Daoy (cell line): ENCODE measurements around the gene CRPPA. TPM values are rescaled to one million over a fixed set of nuclear protein-coding genes. Genes with fewer than 3 reads are reported as not detected.
"Not testable (repeated sequence)": the region's sequence is repeated elsewhere in the genome, so short reads cannot be mapped to it uniquely, and the experiment has no call there.

Experiments
- DNase-seq: peaks from one replicate; pipeline ENCODE4 v3.0.0-alpha.2; 2015; ENCODE audit warnings: low read depth
- total RNA-seq: library from RNA; depleted of rRNA; stranded (reverse); fragments of >200 nt; shearing (Covaris generic); gene quantifications from 2 replicates; pipeline ENCODE4 v1.2.3, GENCODE V29; 2014; rRNA removed

The CRPPA gene
- total RNA-seq = 0.11 and 0.65 TPM in 2 replicates

DNA sequence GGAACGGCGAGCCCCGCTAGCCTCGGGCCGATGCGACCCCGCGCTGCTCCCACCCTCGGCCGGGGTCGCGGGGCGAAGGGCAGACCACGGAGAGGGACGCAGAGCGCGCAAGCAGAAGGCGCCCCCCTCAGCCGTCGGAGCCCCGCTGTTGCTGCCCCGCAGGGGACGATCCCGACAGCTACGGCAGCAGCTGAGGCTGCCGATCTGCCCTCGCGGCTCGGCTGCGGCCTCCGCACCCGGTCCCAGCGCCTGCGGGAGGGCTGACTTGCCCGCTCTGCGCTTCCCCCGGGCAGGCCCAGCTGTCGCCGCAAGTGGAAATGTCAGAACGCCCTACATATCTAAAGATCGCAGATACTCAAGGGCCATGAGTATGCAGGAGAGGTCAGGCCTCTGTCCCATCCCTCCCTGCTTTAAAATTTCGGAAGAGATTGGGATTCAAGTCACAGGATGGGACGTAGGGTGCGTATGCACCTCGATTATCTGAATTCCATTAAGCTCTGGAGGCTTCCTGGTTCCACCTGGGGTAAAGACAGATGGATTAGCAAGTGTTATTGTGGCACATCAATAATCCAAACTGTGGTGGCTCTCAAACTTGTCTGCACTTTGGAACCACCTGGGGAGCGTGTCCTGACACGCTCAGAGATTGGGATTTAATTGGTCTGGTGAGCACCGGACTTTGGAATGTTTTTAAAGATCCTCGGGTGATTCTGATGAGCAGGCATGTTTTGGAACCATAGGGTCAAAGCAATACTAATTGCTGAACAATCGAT, at the start of gene CRPPA:
Gene CRPPA (minus strand): TSS at position 206 of the 770 bp plus-strand sequence. CDS start 216 bp downstream, outside the sequence.
- peak; percentile 54 for DNase-seq

- no peak for DNase-seq
These were observed 44.4 kb upstream of the CRPPA start, which contains the start of gene SOSTDC1 for GRCh38 chr7:16465469-16466361. Gene SOSTDC1 (minus strand): TSS chr7:16465738. CDS start chr7:16465668, 70 bp downstream.

- no peak for DNase-seq
These were observed 42.8 kb upstream of the CRPPA start for GRCh38 chr7:16463949-16464715.

DNA sequence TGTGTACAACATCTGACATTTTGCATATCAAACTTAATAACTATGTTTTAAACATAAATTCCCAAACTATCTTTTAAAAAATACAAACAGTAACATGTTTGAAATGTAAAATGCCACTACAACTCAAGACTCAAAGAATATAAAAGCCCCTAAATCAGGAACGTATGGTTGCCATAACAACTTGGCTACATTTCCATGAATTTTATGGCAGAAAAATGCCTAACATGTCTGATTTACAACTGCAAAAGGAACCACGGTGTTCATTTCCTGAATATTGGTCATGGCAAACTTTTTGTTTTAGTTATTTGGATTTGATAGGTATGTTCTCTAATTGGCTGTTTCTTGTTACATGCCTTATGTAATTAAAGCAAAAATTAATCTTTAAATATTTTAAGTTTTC, 42.2 kb upstream of the CRPPA start:
- no peak for DNase-seq

GRCh38 chr7:16462431-16462889, 41.1 kb upstream of the CRPPA start:
- DNase-seq = no peak

DNA sequence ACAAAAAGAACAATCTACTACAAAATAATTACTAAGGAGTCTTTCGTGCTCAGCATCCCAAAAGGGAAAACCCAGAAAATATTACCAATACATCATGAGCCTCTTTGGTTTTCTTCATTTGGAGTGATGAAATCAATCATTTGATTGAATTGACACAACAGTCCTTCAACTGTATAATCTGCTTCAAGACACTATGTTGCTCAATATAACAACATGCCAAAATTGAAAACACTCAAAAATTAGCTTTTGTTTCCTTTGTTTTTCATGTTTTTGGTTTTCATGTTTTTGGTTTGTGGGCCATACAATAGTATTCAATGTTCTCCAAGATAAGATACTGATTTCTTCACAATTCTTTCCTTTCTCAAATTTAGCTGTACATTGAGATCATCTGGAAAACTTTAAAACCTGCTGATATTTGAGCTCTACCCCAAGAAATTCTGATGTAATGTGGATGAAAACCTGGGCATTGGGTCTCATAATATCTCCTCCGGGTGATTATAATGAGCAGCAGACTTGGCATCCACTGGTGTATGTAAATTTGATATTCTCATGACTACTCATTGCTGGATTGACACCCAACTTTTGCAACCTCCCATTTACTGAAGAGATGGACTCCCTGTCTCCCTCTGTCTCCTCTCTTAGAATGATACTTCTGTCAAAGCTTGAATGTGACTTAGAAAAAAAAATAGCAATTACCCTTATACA, 39.6 kb upstream of the CRPPA start:
- no peak for DNase-seq

DNA sequence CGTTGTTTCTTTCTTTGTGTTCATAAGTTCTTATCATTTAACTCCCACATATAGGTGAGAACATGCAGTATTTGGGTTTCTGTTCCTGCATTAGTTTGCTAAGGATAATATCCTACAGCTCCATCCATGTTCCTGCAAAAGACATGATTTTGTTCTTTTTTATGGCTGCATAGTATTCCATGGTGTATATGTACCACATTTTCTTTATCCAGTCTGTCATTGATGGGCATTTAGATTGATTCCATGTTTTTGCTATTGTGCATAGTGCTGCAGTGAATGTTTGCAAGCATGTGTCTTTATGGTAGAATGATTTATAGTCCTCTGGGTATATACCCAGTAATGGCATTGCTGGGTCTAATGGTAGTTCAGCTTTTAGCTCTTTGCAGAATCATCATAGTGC, 35.0 kb upstream of the CRPPA start:
- not testable (repeated sequence) for DNase-seq

DNA sequence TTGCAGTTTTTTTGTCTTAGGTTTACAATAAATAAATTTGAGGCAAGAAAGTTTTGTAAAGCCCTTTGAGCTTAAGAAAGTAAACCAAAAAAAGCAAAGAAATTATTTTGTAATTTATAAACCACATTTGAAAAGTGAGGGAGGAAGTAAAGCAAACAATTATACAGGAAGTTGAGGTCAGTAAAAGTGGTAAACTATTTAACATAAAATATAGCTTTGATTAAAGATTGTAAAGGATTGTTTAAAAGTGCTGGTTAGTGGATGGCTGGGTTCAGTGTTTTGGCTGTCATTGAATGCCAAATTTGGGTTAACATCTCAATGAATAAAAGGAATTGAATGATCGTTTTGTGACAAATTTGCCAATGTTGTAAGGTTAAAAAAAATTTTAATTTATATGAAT, 34.3 kb upstream of the CRPPA start:
- no peak for DNase-seq

- no peak for DNase-seq
These were observed 29.0 kb upstream of the CRPPA start for GRCh38 chr7:16450366-16450765.

GRCh38 chr7:16447876-16448275, 26.5 kb upstream of the CRPPA start:
- no peak for DNase-seq

- DNase-seq = no peak
These were observed 25.2 kb upstream of the CRPPA start for GRCh38 chr7:16446508-16446907.

DNA sequence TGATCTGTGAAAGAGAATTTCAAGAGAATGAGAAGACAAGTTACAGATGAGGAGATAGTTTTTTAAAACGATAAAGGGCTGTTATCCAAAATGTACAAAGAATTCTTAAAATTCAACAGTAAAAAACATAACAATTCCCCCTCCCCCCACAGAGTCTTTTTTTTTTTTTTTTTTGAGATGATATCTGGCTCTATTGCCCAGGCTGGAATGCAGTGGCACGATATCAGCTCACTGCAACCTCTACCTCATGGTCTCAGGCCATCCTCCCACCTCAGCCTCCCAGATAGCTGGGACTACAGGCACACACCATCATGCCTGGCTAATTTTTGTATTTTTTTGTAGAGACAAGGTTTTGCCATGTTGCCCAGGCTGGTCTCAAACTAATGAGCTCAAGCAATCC, 22.5 kb upstream of the CRPPA start:
- not testable (repeated sequence) for DNase-seq

DNA sequence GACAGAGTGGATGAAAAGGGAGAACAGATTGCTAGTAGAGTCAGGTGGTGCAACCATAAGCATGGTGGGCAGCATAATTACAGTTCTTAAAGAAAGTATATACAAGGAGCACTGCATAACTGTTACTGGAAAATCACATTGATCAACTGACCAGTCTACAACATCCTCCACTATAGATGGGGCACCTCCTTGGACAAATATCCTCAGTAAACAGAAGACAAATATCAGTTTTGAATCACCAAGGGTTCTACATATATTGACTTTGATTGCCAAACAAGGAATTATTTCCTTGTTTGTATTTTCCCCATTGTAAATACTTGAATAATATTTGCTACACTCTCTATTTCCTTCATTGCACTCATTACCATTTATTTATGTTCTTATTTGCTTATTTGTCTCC, 17.6 kb upstream of the CRPPA start:
- no peak for DNase-seq

GRCh38 chr7:16436306-16436705, 15.0 kb upstream of the CRPPA start:
- no peak for DNase-seq

- no peak for DNase-seq
These were observed 12.3 kb upstream of the CRPPA start for GRCh38 chr7:16433568-16434122.

DNA sequence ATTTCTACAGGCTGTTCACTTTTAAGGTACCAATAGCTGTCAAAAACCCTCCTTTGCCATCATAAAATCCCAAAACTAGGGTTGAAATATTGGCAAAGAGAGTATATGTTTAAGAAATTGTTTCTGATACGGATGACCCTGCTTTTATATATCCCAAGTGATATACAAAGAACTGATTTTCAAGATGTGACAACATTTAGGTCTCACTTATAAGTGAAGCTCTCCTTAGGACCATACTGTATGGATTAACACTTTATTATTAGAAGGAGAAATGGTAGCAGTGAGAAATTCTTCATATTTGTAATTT, 11.0 kb upstream of the CRPPA start:
- DNase-seq = no peak

GRCh38 chr7:16431646-16432424, 10.5 kb upstream of the CRPPA start:
- peak; percentile 27 for DNase-seq

DNA sequence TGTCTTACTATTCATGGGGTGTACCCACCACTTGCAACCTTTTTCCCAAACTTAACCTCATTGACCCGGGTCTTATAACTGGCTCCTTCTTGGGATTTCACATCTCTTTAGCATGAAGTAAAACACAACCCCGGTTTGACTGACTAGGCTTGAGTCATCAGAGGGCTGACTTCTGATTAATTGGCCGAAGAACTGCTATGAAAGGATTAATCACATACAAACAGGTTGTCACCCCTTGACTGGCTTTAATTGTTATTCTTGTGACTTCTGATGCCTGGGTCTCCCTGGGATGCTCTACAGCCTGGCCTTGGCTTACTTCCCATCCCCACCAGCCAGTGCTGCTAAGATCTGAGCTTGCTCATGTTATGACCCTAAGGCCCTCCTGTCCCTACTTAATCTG, 8.8 kb upstream of the CRPPA start:
- DNase-seq = no peak

DNA sequence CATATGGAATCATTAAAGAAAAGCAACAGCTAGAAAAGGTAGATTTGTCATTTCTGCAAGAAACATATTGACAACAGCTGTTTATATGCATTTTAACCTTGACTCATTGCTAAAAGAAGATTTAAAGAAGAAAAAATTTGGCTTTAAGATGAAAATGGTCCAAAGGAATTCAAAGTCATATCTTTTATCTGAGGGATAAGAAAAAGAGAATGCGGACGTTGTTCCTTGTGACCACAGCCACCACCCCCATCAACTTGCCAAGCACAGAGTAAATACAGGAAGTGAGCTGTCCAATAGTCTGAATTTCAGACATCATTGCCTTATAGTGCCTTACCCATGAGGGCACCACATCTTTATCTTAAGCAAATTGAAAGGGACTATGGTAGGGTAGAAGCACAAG, 7.3 kb upstream of the CRPPA start:
- DNase-seq = peak; percentile 55

DNA sequence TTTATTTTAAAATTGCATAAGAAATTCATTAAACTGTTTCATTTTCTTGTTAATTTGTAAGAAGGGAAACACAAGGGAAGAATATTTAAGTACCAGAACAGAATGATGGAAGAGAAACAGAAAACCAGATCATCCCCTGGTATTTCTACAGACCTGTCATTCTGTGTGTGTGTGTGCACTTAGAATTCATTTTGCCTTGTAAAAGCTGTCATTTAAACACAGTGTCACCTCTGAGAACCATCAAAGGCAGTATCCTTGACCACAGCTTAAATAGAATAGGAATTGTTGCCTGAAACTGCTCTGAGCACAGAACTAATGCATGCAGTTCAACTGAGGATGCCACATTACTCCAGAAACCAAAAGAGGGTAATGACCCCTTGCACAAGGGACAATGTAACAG, 6.8 kb upstream of the CRPPA start:
- no peak for DNase-seq
